ENCODE measurements around the gene TMEM44.
A peak's percentile ranks its signal among the peaks of the same experiment; 100 is the strongest.

TMEM44 gene

DNA sequence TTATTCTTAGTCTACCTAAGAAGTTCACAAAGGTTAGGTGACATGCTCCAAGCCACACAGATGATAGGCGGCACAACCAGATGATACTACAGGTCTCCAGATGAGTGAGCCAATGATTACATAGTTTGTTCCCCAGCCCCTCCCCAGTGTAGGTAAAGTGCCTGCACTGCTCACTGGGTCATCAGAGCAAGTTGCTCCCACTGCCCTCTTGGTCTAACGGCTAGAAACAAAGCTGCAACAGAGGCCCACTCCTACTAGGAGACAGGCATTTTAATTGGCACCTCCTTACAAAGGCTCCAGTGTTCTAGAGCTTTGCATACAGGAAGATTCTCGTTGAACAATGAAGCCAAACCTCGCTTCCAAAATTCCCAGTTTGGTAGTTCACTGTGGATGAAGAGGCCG lies 47.3 kb downstream of the TMEM44 start:
- POLR2A ChIA-PET: interaction anchor here (0.6 kb wide), 1 partner anchor 88 kb away, joined by 3 read pairs; no protein-coding TSS in a partner anchor

DNA sequence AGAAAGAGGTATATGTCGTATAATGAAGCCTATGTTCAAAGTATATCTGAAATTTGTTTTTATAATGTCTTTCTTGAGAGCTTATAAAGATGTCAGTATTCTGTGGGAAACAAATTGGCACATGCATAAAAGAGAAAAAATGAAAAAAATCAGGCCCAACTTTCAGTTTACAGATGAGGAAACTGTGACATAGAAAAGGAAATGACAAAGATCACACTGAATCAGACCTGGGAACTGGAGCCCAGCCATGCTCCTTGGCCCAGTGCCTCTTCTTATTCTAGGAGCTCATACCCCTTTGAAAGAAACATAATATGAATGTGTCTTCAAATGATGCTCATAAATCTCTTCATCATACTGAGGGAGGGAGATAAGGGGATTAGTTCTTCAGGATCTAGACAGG lies 48.4 kb downstream of the TMEM44 start:
- ChIA-PET CTCF (interaction anchor here (0.8 to 2.7 kb wide), 5 partner anchors 10 to 241 kb away, joined by 3 to 18 read pairs (median 3); partner anchors contain the start of gene TMEM44), POLR2A (no interaction called here)
- H3K4me3 ChIP-seq (ENCODE audit: low read depth, low read length): no peak overlapping the region
- no peak for DNase-seq (ENCODE audit: low read depth, low spot score)
- TF ChIP-seq, protein P1, sequence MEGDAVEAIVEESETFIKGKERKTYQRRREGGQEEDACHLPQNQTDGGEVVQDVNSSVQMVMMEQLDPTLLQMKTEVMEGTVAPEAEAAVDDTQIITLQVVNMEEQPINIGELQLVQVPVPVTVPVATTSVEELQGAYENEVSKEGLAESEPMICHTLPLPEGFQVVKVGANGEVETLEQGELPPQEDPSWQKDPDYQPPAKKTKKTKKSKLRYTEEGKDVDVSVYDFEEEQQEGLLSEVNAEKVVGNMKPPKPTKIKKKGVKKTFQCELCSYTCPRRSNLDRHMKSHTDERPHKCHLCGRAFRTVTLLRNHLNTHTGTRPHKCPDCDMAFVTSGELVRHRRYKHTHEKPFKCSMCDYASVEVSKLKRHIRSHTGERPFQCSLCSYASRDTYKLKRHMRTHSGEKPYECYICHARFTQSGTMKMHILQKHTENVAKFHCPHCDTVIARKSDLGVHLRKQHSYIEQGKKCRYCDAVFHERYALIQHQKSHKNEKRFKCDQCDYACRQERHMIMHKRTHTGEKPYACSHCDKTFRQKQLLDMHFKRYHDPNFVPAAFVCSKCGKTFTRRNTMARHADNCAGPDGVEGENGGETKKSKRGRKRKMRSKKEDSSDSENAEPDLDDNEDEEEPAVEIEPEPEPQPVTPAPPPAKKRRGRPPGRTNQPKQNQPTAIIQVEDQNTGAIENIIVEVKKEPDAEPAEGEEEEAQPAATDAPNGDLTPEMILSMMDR (IDR thresholded peaks at IDR 0.05; ENCODE audit: insufficient read depth, low read length, missing control alignments): no peak

More for the DNA sequence above, 47.3 kb downstream of the TMEM44 start:
- H3K4me3 ChIP-seq (ENCODE audit: low read depth, low read length): no peak overlapping the region
- DNase-seq (ENCODE audit: low read depth, low spot score): no peak
- CTCF ChIA-PET: interaction anchor here (1.1 to 2.7 kb wide), 4 partner anchors 8 to 118 kb away, joined by 3 to 18 read pairs (median 4); no protein-coding TSS in a partner anchor
- TF ChIP-seq, protein P1 (IDR thresholded peaks at IDR 0.05; ENCODE audit: insufficient read depth, low read length, missing control alignments): no peak

DNA sequence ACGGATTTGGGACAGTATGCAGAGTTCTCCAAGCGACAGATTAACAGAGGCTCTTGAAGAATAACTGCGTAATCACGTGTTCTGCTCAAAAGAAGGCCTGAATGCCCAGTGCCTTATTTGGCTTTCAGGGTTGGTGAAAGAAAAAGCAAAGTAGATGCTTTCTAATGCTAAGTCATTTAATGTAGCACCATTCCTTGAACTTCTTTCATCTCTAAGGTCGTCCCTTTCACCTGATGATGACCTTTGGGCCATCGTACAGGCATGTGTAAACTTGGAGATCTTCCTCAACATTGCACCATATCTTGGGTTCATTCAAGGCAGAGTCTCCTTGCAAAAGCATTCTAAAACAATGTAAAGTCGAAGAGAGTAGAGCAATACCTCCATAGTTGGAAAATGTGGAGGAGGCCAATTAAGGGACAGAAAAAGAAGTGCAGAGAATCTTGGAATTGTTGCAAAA lies 48.9 kb downstream of the TMEM44 start:
- CTCF ChIA-PET: interaction anchor here (0.8 to 2.7 kb wide), 4 partner anchors 10 to 240 kb away, joined by 3 to 18 read pairs (median 4); partner anchors contain the start of gene TMEM44
- TF ChIP-seq, protein P1 (IDR thresholded peaks at IDR 0.05; ENCODE audit: insufficient read depth, low read length, missing control alignments): no peak
- DNase-seq (ENCODE audit: low read depth, low spot score): no peak
- POLR2A ChIA-PET: interaction anchor here (1.4 kb wide), 1 partner anchor 9 kb away, joined by 7 read pairs; no protein-coding TSS in a partner anchor
- H3K4me3 ChIP-seq (ENCODE audit: low read depth, low read length): peak overlapping the region; percentile 98

DNA sequence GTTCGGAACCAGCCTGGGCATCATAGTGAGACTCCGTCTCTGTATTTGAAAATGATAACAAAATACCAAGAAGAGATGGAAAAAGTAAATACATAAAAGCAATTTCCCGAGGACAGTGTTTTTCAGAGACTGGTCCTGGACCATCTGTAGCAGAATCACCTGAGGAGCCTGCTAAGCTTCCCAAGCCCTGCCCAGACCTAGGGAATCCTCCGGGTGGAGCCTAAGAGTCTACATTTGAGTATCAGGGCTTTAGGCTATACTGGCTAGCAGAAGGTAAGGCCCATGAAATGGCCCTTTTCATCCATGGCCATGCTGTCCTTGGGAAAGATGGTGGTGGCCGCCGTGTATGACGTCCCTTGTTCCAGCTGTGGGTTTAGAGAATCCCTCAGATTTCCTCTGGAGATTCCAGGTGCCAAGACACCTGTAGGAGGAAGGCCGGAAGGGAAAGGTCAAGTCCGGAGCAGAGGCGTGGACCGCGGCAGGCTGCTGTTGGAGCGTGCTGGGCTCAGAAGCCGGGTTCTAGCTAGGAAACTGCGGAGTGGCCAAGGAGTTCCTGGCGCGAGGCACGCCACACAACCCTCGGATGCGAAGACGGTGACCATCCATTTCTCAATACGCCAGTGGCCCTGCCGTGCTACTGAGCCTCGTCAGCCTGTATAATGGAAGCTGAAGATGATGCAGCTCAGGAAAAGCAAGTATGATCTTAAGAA lies 50.9 kb downstream of the TMEM44 start:
- H3K4me3 ChIP-seq (ENCODE audit: low read depth, low read length): no peak overlapping the region
- ChIA-PET CTCF (interaction anchor here (1.3 to 1.4 kb wide), 2 partner anchors 12 to 111 kb away, joined by 4 to 6 read pairs; no protein-coding TSS in a partner anchor), POLR2A (interaction anchor here (0.6 to 1.4 kb wide), 3 partner anchors 108 to 625 kb away, joined by 3 read pairs; no protein-coding TSS in a partner anchor)
- no peak for DNase-seq (ENCODE audit: low read depth, low spot score)
- TF ChIP-seq, protein P1 (IDR thresholded peaks at IDR 0.05; ENCODE audit: insufficient read depth, low read length, missing control alignments): no peak

DNA sequence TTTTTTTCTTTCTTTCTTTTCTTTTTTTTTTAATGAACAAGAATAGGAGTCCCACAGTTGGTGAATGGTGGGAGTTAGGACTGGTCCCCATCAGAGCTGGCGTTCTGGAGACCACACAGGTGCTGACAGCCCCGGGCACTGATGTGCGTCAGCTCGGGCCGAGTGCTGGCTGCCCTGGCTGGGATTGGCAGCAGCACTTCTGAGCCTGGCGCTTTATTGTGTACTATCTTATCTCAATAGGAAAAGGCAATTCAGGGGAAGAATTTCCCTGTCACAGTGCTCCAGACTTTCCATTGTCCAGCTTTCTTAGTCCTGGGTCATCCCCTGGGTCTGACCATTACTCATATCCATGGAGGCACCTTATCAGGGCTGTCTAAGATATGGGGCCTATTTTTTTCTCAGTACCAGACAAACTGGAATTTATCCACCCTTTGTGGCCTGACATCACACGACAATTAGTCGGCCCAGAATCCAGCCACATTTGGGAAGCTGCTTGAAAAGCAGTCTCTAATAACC lies 54.1 kb downstream of the TMEM44 start:
- no peak overlapping the region for H3K4me3 ChIP-seq (ENCODE audit: low read depth, low read length)
- no peak for DNase-seq (ENCODE audit: low read depth, low spot score)
- TF ChIP-seq, protein P1 (IDR thresholded peaks at IDR 0.05; ENCODE audit: insufficient read depth, low read length, missing control alignments): no peak
- CTCF ChIA-PET: interaction anchor here (1.0 to 3.5 kb wide), 4 partner anchors 17 to 126 kb away, joined by 3 to 26 read pairs (median 3); no protein-coding TSS in a partner anchor
- POLR2A ChIA-PET: interaction anchor here (1.1 kb wide), 1 partner anchor 138 kb away, joined by 4 read pairs; no protein-coding TSS in a partner anchor
